ENCODE data around the gene ASPDH.

DNA sequence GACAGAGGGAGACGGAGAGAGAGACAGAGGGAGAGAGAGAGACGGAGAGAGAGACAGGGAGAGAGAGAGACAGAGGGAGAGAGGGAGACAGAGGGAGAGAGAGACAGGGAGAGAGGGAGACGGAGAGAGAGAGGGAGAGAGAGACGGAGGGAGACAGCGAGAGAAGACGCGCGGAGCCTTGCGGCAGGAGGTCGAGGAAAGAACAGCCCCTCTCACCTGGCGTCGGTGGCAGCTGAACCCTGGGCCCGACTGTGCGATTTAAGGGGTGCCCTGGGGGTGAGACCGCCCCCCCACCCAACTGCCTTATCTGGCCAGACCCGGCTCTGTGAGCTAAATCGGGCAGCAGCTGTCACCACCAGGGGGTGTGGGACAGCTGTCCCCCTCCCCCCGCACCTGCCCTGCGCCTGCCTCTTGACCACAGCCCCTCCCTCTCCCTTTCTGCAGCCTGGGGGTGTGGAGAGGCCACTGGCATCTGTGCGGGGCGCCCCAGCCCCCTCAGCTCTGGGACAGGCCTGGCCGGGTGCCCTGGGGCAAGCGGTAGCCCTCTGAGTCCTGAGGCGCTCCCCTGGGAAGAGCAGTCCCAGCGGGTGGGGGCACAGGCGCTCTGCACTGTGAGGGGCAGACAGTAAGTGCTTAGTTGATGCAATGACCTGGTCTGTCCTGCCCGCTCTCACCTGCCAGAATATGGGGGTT, 13.5 kb downstream of the ASPDH start:
- TF ChIP-seq CTCF (IDR thresholded peaks at IDR 0.05) (no peak), ZBTB21 (CRISPR knock-in tag; IDR thresholded peaks at IDR 0.05; ENCODE audit: borderline replicate concordance) (no peak), USF2 (CRISPR knock-in tag; IDR thresholded peaks at IDR 0.05) (no peak), CBFB (CRISPR knock-in tag; IDR thresholded peaks at IDR 0.05; ENCODE audit: low read depth) (no peak), ZNF416 (CRISPR knock-in tag; IDR thresholded peaks at IDR 0.05) (no peak), JUN (CRISPR knock-in tag; IDR thresholded peaks at IDR 0.05) (no peak), NR3C1 (CRISPR knock-in tag; conservative IDR thresholded peaks at IDR 0.05; ENCODE audit: low read depth) (no peak), ETV6 (CRISPR knock-in tag; IDR thresholded peaks at IDR 0.05) (no peak)

All from WTC11 (cell line).